ENCODE measurements around the gene CAPZB.

Gene CAPZB

DNA sequence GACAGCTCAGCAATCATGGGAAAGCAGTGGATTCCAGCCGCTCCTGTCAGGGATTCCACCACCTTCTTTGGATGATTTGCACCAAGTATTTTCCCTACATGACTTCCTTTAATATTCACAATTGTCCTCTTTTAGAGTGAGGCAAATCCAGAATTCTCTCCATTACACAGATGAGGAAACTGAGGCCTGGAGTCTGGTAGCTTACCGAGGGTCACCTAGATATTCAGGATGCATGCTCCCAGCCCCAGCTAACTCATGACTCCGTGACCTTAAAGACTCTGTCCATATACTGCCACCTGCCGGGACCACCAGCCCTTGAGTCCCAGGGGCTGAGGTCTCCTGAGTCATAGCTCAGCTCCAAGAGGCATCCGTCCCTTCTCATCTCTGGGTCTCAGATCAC lies 80.6 kb downstream of the CAPZB start:
- no peak for DNase-seq

DNA sequence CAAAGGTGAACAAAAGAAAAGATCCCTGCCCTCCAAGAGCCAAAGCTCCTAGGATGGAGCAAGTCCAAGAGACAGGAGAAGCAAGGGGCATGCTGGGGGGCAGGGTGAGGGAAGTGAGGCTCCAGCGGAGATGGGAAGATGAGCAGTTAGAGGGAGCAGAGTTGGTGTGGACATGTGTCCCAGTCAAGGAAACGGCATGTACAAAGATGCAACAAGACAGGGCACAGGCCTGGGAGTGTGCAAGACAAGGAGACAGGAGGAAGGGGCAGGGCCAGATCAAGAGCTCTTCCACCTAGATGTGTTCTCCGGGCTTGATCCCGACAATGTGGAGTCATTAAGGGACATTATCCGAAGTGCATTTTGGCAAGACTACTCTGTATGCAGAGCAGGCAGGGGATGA lies 82.1 kb downstream of the CAPZB start:
- no peak for DNase-seq

DNA sequence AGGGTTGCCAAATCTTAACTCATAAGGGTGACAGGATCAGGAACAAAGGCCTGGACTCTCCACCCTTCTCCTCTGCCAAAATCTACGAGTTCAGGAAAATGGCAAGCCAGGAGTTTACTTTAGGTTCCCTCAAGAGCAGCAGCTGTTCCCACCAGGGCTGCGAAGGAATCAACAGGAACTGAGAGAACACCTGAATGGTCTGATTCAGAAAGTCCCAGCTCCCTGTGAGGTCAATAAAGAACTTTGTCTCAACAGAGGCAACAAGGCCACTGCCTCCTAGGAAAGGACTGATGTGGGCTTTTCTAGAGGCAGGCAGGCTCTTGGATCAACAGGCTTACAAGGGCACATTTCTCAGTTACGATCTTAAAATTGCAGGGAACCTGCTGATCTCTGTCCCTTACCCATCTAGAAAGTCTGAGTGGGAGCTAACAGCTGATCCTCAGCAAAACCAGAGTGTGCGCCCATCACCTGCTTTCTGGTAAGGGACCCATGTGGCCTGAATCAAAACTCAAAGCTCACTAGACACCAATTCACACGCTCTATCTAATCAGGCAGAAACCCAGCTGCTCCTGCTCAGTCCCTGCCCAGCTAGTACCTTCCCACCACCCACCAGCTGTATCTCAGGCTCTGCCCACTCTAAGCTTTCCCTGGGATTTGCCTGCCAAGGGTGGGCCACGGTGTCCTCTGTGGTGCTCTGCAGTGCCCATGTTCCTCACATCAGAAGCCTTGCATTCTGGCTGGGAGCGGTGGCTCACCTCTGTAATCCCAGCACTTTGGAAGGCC lies 83.1 kb downstream of the CAPZB start:
- peak; percentile 65 for DNase-seq

DNA sequence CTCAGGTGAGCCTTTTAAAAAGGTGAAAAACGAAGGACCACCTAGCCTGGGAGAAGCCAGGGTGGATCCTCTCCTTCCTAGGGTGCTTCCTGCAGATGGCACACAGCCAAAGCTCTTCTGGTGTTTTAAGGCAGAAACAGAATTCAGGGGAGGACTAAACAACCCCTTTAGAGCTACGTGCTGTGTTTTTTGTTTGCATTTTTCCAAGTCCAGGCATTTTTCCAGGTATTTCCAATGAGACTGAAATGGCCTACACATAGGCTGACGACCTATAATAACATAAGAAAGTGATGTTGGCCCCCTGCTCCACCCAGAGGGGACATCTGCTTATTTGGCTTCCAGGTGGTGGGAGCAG lies 83.8 kb downstream of the CAPZB start:
- no peak for DNase-seq

DNA sequence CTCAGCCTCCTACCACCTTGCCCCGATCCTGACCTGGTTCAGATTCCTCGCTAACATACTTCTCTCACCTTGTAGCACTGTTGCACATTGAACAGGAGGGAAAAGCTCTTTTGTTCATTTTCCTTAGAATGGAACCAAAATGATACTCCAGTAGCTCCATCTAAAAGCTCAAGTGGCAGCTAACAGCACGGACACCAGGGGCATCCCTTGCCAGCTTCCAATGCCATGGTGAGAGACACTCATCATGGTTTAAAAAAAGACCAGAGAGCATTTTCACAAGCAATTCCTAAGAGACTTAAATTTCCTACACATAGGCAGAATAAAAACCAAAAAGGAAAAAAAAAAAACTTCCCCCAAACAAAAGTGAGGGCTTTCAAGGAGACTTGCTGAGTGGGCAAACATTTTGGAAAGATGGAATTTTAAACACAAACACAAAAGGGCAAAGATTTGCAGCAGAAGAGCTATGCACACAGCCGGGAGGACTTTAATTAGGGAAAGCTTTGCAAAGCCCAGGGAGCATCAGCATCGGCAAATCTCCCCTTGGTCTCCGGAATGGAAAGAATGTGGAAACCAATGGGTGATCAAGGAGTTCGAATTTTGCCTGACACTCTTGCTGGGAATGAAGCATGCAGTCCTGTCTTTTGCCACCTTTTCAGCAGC lies 84.3 kb downstream of the CAPZB start:
- no peak for DNase-seq

DNA sequence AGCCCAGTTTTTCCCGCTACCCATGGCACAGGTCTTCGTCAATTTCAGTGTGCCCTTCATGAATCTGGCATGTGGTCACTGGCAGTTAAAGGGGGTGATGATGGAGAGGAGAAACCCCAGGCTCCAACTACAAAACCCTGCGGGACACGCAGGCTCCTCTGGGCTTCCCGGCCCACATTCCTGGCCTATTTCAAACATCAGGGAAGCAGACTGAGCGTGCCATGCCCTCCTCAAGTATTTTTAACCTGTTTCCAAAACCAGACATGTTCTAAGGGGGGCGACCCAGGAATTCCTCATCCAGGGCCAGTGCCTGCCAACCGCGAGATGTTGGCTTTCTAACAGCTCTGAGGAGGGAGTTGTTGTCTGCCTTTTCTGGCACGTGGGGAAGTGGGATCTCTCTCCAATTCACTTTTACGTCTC lies 85.1 kb downstream of the CAPZB start:
- no peak for DNase-seq

DNA sequence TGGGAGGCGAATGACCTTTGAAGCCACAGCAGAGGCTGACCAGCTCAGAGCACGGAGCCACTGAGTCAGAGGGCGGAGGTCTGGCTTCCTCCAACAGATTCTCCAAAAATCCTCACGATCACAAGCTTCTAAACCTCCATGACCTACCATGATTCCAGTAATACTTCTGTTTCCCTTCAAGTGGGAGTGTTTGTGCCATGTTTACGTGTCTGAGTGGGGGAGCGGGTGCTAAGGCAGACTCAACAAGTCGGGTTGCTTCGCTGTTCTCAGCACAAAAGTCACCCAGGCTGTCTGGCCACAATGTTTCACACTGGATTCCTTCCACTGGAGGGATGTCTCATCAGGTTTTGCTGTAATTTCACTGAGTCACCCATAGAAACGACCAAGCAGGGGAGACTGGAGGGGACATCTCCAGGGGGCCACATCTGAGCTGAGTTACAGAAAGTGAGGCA lies 87.0 kb downstream of the CAPZB start:
- no peak for DNase-seq

DNA sequence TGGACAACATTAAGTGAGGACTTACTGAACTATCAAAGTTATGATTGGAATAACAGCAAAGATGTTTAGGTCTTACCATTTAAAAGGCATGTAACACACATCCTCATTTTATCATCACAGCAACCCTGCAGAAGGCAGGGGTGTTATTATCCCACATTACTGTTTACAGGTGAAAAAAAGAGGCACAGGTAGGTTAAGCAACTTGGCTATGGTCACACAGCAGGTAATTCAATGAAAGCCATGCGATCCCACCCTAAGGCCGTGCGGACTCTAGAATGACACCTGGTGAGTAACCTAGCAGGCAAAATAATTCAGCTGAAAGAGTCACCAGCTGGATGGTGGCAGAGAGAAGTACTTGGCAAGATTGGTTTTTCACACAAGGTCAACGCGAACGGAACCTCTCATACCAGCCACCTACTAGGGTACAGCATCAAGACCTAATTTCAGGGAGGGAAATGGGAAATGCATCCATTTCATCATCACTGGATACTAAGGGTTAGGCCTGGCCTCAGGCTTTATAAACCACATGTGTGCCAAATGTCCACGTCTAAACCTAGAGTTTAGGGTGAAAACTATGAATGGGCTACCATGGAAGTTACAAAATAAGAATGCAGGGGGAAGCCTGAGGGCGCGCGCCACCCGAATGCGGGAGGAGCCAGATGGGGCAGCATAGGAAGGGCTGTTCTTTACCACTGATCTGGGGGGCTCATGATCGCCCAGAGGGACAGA lies 88.0 kb downstream of the CAPZB start:
- no peak for DNase-seq

DNA sequence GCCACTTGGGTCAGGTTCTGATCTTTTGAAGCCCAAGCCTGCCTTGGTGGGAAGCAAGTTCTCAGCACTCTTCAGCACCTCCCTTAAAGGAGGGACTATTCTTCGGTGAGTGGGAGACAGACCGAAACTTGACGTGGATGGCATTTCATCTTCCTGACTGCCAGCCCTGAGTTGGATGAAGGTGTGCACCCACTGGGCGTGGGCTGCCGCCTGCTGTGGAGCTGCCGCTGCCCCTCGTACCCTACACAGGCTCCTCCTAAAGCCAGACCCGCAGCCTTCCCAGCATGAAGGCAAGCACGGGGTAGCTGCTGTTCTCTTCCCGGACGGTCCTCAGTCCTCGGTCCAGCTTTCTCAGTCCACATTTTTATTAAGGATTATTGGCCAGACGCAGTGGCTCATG lies 89.1 kb downstream of the CAPZB start:
- DNase-seq = no peak

DNA sequence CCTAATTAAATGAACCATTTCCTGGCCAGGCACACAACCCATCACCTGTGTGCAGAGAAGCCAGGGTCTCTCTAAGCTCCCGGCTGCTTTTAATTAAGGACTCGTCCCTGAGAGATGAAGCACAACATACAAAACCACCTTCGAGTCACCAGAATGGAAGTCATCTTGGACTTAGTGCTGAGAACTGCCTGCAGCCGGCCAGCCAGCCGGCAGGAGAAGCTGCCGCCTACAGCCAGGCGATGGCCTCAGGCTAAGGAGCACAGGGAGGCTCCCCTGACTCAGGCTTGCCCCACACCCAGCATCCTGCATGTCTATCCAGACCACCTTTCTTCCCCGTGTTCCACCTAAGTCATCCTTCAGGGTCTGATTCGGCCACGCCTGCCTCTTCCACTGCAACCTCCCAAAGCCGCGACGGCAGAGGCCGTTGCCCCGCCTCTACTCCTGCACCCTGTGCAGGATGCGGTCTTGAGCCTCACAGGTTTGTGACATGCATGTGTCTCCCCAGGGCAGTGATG lies 89.6 kb downstream of the CAPZB start:
- no peak for DNase-seq

DNA sequence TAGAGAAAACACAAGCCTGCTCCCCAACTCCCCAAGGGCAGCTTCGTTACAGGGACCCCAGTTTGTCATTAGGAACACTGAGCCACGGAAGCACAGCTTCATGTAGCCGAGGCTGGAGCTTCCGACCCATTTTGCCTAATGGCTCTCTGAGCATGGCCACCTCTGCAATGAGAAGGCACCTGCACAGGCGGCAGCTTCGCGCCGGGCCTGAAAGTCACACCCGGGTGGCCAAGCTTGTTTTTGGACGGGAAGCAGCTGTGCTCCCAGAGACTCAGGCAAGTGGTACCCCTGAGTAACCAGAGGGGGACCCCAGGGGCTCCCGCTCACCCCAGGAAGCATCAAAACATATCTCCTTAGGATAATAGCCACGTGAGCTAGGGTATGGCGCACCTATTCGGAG lies 92.3 kb downstream of the CAPZB start:
- no peak for DNase-seq

DNA sequence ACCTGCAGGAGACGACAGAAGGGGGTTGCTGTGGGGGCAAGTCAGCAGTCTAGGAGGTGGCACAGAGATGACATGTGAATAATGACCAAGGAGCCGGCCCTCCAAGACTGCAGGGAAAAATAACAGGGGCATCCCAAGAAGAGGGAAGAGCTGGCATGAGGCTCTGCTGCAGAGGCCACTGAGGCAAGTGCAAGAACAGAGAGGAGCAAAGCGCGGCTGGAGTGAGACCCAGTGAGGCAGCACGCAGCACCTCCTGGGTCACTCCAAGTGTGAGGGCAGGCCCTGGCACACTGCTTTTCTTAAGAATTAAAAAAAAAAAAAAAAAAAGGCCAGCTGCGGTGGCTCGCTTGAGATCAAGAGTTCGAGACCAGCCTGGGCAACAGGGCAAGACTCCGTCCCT lies 93.1 kb downstream of the CAPZB start:
- no peak for DNase-seq

DNA sequence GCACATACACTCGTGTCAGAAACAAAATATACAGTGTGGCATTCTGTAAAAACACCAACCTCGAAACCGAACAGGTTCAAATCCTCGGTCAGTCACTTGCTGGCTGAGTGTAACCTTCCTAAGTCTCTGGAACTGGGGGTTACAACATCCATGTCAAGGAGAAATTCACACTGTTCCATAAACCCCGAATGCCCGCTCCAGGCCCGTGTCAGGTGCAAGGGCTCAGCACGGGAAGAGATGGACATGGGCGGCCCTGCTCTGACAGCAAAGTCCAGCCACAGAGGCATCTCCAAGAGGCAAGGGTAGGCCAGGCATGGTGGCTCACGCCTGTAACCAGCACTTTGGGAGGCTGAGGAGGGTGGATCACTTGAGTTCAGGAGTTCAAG lies 93.8 kb downstream of the CAPZB start:
- no peak for DNase-seq

DNA sequence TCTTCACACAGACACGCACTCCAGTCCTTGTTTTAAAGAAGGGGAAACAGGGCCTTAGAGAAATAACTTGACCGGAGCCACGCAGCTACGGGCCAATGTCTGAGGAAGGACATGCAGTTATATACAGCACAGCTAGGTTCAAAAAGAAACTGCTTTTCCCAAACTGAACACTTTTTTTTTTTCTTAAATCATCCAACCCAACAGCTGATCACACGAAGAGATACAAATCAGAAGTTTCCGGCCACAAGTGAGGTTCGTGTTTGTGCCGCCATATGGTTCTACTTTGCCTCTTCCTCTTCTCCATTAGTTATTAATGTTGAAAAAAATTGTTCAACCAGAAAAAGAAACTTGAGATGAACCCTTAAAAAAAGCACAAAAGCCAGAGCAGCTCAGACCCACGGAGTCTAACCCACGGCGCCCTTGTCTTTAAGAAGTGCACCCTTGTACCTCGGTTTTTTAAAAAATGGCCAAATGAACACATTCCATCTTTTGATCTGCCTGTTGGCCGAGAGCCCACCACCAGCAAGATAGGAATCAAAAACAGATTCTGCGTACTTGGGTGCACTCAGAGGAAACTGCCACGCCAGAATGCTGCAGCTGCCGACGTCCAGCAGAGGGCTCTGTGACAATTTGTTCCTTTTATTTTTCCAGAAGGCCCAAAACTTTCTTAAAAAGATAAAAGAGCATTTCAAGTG lies 94.3 kb downstream of the CAPZB start:
- peak; percentile 90 for DNase-seq

DNA sequence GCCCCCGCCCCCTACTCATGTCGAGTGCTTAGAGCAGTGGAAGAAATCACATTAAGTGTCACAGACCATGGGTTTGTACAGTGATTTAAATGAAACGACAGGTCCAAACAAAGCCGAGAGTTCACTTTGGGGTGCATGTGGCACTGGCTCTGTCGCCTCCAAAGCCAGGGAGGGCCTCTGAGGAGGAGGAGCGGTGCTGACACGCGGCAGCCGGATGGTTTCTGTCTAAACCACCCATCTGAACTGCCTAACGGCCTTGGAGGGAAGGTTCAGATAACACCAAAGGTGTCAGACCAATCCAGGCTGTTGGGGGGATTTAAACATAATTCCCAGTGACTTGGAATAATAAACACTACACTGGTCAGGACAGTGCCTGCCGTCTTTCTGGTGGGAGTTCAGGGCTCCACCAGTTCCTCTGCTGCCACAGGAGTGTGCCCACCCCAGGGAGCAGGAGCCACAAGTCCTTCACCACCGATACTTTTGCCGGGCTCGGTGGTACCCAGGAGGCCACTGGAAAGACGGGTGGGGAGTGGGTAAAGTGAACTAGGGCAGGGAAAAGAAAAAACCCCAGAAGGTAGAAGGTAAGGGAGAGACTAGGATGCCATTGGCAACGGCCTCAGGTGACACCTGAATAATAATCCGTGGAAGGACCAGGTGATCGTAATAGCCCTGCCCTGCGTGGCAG lies 95.0 kb downstream of the CAPZB start:
- DNase-seq = peak; percentile 93

DNA sequence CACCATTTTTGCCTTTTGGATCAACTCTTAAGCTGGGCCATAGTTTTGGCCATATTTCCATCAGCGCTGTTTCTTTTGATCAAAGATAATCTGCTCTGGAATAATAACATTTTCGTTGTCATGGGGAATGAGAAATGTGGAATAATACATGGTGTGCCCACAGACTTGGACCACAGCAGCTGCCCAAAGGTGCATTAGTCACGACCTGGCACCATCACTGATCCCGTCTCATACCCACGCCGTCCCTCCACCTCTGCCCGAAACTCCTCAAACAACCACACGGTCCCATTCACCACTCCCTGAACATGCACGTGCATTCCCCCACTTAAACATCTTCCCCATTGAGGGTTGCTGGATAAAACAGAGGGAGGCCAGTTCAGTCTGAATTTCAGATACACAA lies 96.4 kb downstream of the CAPZB start:
- no peak for DNase-seq

DNA sequence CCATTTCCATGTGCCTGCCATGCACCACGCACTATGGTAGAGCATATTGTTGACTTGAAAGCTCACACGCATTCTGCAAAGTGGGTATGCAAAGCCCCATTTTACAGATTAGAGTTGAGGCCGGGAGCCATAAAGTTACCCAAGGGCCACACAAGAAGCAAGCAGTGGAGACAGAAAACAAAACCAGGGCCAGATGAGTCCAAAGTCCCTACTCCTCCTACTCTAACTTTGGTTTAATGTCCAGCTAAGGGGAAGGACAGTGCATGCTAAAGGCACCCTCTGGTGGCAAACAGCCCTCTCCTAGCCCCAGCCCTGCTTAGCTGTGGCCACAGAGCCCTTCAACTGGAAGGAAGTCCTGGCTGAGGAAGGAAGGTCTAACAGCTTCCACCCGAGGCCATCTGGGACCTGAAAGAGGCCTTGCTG lies 98.3 kb downstream of the CAPZB start:
- no peak for DNase-seq

DNA sequence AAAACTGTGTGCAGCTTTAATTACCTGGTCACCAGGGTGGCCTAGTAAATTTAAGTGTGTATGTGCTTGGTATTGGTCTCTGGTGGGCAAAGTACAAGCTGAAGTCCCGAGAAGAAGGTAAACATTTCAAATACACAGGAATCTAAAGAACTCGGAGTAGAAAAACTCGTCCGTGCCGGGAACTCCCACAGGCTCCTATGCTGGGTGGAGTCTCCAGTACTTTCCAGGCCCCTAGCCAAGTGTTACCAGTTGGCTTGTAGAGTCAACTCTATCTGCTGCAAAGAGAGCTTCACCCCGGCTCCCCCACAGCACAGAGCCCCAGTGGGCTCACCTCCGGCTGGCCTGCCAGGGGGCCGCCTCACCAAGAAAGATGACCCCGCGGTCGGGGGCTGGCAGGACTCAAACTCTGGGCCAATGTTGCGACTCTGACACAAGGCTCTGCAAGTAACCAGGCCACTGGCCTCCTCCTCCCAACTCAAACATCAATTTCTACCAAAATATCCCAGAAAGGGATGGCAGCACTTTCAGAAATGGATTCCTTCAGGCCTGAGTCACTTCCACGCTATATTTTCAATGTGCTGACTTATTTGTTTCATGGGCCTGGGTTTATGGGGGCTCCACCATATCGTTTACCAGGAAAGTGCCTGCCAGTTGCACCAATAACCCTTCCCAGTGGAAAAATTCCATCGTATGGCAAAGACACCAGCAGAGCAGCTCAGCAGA lies 99.3 kb downstream of the CAPZB start:
- DNase-seq = peak; percentile 51

DNA sequence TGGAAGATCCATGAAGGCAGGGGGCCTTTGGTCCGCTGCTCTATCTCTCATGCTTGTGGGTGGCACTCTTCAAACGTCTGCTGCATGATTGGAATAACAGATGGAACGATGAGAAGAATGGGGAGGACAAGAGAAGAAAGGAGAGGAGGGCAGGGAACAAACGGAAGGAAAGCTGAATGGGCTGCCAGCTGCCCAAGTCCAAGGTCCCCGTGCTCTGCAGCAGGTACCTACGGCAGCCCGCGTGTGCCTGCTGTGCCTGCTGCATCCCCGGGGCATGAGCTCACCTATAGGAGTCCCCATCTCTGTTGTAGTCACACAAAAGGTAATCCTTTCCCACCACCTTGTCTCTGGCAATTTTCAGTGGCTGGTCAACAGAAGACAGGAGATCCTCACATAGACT lies 100.1 kb downstream of the CAPZB start:
- DNase-seq = no peak

DNA sequence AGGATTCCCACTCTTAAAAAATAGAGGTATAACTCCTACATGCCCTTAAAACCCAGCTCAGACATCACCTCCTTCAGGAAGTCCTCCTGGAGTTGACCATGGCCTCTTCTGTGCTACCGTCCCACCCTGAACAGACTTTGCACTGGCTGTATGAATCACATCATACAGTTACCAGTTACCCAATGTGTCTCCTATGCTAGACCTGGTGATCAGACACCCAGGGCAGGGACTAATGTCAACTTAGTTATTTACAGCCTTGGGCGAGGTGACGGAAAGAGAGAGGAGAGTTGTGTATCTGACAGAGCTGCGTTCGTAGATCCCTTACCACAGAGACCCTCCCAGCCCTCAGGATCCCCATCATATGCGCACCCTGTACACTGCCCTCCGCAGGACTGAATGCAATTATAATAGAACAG lies 100.6 kb downstream of the CAPZB start:
- DNase-seq = no peak

DNA sequence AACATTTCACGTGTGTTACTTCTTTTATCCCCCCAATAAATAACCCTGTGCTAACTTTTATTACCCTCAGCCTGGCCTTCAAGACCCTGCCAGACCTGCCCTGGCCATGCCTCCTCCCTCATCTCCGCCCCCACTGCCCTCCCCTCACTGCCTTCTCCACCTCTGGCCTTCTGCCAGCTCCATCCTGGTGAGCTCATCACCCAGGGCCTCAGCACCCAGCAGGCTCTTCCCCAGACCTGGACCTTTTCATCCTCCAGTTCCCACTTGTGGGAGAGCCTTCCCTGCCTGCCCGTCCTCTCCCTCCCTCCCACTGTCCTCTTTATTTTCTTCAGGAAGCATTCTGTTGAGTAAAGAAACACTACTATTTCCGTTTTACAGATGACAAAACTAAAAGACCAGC lies 101.2 kb downstream of the CAPZB start:
- no peak for DNase-seq

DNA sequence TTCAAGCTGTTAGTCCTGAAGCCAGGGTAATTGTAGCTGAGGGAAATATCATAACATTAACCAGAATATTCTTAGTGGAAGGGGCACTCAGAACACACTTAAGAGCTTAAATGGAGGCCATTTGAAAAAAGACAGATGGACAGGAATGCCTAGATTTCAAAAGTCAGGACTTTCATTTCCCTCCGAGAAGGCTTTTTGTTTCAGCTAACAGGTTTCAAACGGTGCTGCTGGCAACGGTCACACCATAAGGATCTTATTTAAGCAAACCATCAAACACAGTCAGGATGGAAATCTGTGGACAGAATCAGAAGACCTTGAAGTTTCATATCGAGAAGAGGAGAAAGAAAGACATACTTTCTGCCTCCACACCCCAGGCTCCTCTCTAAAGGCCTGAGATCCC lies 103.1 kb downstream of the CAPZB start:
- no peak for DNase-seq
